ENCODE data around the gene HSD3B1.

HSD3B1 gene

GRCh38 chr1:119506941-119507340 lies at the start of gene HSD3B1:
Gene HSD3B1, plus strand, starts transcription at chr1:119507210. Its CDS starts 267 bp downstream, at chr1:119507477.
- DNase-seq, result no peak

GRCh38 chr1:119462964-119463363 lies 44.0 kb upstream of the HSD3B1 start:
- no peak for DNase-seq

GRCh38 chr1:119463569-119463968 lies 43.4 kb upstream of the HSD3B1 start:
- DNase-seq, result no peak

- DNase-seq, result no peak
Measured at GRCh38 chr1:119466445-119466844, 40.6 kb upstream of the HSD3B1 start.

- DNase-seq, result no peak
Measured at GRCh38 chr1:119467219-119467618, 39.8 kb upstream of the HSD3B1 start.

GRCh38 chr1:119467857-119468668 lies 38.9 kb upstream of the HSD3B1 start:
- DNase-seq, result no peak

GRCh38 chr1:119469741-119470140 lies 37.3 kb upstream of the HSD3B1 start:
- no peak for DNase-seq

- DNase-seq, result no peak
Measured at GRCh38 chr1:119470377-119470776, 36.6 kb upstream of the HSD3B1 start.

GRCh38 chr1:119470958-119471357 lies 36.1 kb upstream of the HSD3B1 start:
- DNase-seq, result no peak

- DNase-seq, result no peak
Measured at GRCh38 chr1:119471566-119471965, 35.4 kb upstream of the HSD3B1 start.

GRCh38 chr1:119472080-119472818 lies 34.8 kb upstream of the HSD3B1 start:
- no peak for DNase-seq

GRCh38 chr1:119472819-119473175 lies 34.2 kb upstream of the HSD3B1 start:
- no peak for DNase-seq

GRCh38 chr1:119475866-119476439 lies 31.1 kb upstream of the HSD3B1 start:
- no peak for DNase-seq

- DNase-seq, result no peak
Measured at GRCh38 chr1:119477710-119478109, 29.3 kb upstream of the HSD3B1 start.

- no peak for DNase-seq
Measured at GRCh38 chr1:119480175-119480574, 26.8 kb upstream of the HSD3B1 start.

- no peak for DNase-seq
Measured at GRCh38 chr1:119481951-119482350, 25.1 kb upstream of the HSD3B1 start.

GRCh38 chr1:119482517-119483425 lies 24.2 kb upstream of the HSD3B1 start:
- DNase-seq, result no peak

- no peak for DNase-seq
Measured at GRCh38 chr1:119483441-119484200, 23.4 kb upstream of the HSD3B1 start.

- DNase-seq, result no peak
Measured at GRCh38 chr1:119485201-119485600, 21.8 kb upstream of the HSD3B1 start.

GRCh38 chr1:119488216-119488615 lies 18.8 kb upstream of the HSD3B1 start:
- no peak for DNase-seq

- DNase-seq, result no peak
Measured at GRCh38 chr1:119489201-119489600, 17.8 kb upstream of the HSD3B1 start.

- DNase-seq, result no peak
Measured at GRCh38 chr1:119490925-119491324, 16.1 kb upstream of the HSD3B1 start.

Data from activated naive CD4-positive, alpha-beta T cell treated with Interleukin-2 at 50 U/mL for 16 hours (primary cell).